Gastrocnemius medialis (tissue), 4 donors: Measurements from ENCODE around the gene SCN4B. TPM values are rescaled to one million over a fixed set of nuclear protein-coding genes. Genes with fewer than 3 reads are reported as not detected.

ENCODE experiments used
- ATAC-seq, 2 donors: fragments of 150-250 bp; one replicate each; pipeline ENCODE4 v1.9.1; 2016
- DNase-seq, 2 donors: peaks; one replicate each; pipeline ENCODE4 v3.0.0-alpha.2; 2019
- H3K27ac ChIP-seq, 4 donors: fragments of 200-600 bp; sonication (generic); 1 replicate in 1 of 4; 2 replicates in 3 of 4; pipeline ENCODE4 v1.5.1; 2016 to 2018; ENCODE audit warnings: mild to moderate bottlenecking in 2 of 4, moderate library complexity in 1 of 4
- H3K27me3 ChIP-seq, 3 donors: fragments of 200-600 bp; sonication (generic) in 2 of 3; 1 replicate in 1 of 3; 2 replicates in 2 of 3; pipeline versions ENCODE4 v1.5.1 to v1.6.0; 2016 to 2019; ENCODE audit warnings: mild to moderate bottlenecking in 1 of 3, moderate library complexity in 1 of 3
- H3K36me3 ChIP-seq, 2 donors: fragments of 200-600 bp; sonication (generic) in 1 of 2; one replicate each; pipeline ENCODE4 v1.5.1; 2017 to 2018
- H3K4me1 ChIP-seq, 2 donors: fragments of 200-600 bp; sonication (generic) in 1 of 2; one replicate each; pipeline ENCODE4 v1.5.1; 2016 to 2017; ENCODE audit warnings: mild to moderate bottlenecking in 2 of 2
- H3K4me3 ChIP-seq, 4 donors: fragments of 200-600 bp; sonication (generic) in 3 of 4; 1 replicate in 1 of 4; 2 replicates in 3 of 4; pipeline ENCODE4 v1.5.1; 2016 to 2019; ENCODE audit warnings: mild to moderate bottlenecking in 2 of 4
- H3K9me3 ChIP-seq, 3 donors: fragments of 200-600 bp; sonication (generic) in 2 of 3; 1 replicate in 1 of 3; 2 replicates in 2 of 3; pipeline ENCODE4 v1.5.1; 2016 to 2019
- POLR2A ChIP-seq, 2 donors: fragments of 450-650 bp; IDR thresholded peaks; one replicate each; pipeline ENCODE4 v1.6.1; 2017; ENCODE audit warnings: antibody characterized with exemption in 2 of 2, mild to moderate bottlenecking in 2 of 2, moderate library complexity in 2 of 2
- in situ Hi-C, 4 donors: fragments of 200-750 bp; cut with MboI; loops; one replicate each; pipeline versions ENCODE4 v1.15.0 to v1.8.0; 2017; ENCODE audit warnings: low sequenced_read_pairs in 4 of 4
- intact Hi-C: fragments of 100-400 bp; cut with DNase I; formaldehyde crosslinking; loops from one replicate; pipeline ENCODE4 v1.15.1; 2023; ENCODE audit warnings: low total_unique reads
- total RNA-seq, 4 donors: library from RNA; depleted of rRNA; stranded (reverse); fragments of >200 nt; gene quantifications; one replicate each; pipeline versions ENCODE4 v1.1.0 to v1.2.3, GENCODE V29; 2016
- TF ChIP-seq, protein P1 (sequence below), 5 experiments: fragments of 450-650 bp in 3 of 5; fragments of 200-600 bp in 2 of 5; sonication (generic) in 2 of 5; IDR thresholded peaks in 4 of 5; conservative IDR thresholded peaks in 1 of 5; 1 replicate in 4 of 5; 2 replicates in 1 of 5; pipeline ENCODE4 v1.5.1; 2016 to 2019; ENCODE audit warnings: antibody characterized with exemption in 5 of 5, mild to moderate bottlenecking in 3 of 5, moderate library complexity in 3 of 5

Gene SCN4B
- total RNA-seq, 4 donors from 2014 or later, result 3.5 to 16.3 (median 6.5) TPM

DNA sequence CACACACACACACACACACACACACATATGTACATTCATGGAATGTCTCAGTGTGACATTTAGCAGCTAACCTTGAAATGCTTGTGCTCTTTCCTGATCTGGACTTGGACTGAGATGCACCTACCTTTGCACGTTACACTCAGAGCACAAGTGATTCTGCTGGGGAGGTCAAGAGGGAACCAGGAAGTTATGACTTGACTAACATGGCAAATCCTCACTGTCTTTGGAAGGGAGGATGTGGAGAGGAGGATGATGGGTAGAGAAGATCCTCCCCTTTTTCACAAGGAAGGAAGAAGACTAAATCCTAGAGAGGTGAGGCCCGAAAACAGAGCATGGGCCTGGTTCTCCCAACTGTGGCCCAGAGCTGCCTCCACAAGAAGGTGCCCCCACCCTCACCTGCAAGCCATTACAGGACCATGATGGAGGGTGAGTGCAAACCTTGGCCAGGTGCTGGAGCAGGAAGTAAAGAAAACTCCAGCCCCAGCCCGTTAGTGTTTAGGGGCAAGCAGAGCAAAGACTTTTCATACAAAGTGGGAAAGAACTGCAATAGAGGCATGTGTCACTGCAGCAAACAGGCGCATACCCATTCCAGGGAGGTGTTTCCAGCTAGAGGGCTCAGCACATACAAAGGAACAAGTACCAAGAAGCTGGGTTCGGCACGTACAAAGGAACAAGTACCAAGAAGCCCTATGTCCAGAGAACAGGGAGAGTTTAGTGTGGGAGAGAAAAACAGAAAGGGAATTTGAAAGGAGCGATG, 26.4 kb downstream of the SCN4B start:
- in situ Hi-C loops (no loop called here), intact Hi-C loops (no loop called here)
- Histone ChIP-seq H3K27ac (no peak overlapping the region), H3K9me3 (no peaks in the 10 kb centered on the region), H3K4me3 (no peak overlapping the region), H3K4me1 (no peaks in the 10 kb centered on the region), H3K27me3 (no peaks in the 10 kb centered on the region), H3K36me3 (no peaks in the 10 kb centered on the region)
- ATAC-seq, result no peak
- no peak for DNase-seq
- TF ChIP-seq POLR2A (IDR thresholded peaks at IDR 0.05), result no peak

GRCh38 chr11:118124929-118125535, 27.6 kb downstream of the SCN4B start:
- Histone ChIP-seq H3K27me3 (no peaks in the 10 kb centered on the region), H3K4me1 (no peaks in the 10 kb centered on the region), H3K36me3 (no peaks in the 10 kb centered on the region), H3K27ac (no peak overlapping the region), H3K4me3 (no peak overlapping the region), H3K9me3 (no peaks in the 10 kb centered on the region)
- in situ Hi-C loops (no loop called here), intact Hi-C loops (no loop called here)
- ATAC-seq (no peak), DNase-seq (no peak)
- TF ChIP-seq, protein P1, sequence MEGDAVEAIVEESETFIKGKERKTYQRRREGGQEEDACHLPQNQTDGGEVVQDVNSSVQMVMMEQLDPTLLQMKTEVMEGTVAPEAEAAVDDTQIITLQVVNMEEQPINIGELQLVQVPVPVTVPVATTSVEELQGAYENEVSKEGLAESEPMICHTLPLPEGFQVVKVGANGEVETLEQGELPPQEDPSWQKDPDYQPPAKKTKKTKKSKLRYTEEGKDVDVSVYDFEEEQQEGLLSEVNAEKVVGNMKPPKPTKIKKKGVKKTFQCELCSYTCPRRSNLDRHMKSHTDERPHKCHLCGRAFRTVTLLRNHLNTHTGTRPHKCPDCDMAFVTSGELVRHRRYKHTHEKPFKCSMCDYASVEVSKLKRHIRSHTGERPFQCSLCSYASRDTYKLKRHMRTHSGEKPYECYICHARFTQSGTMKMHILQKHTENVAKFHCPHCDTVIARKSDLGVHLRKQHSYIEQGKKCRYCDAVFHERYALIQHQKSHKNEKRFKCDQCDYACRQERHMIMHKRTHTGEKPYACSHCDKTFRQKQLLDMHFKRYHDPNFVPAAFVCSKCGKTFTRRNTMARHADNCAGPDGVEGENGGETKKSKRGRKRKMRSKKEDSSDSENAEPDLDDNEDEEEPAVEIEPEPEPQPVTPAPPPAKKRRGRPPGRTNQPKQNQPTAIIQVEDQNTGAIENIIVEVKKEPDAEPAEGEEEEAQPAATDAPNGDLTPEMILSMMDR (IDR thresholded peaks at IDR 0.05 in 4 of 5, conservative IDR thresholded peaks at IDR 0.05 in 1 of 5), result no peak
- TF ChIP-seq POLR2A (IDR thresholded peaks at IDR 0.05), result no peak

- no peak overlapping the region for H3K27ac ChIP-seq
- no peaks in the 10 kb centered on the region for H3K36me3 ChIP-seq
- no peaks in the 10 kb centered on the region for H3K9me3 ChIP-seq
- no peak for ATAC-seq
- no peaks in the 10 kb centered on the region for H3K27me3 ChIP-seq
- no peak for DNase-seq
- H3K4me1 ChIP-seq, result no peaks in the 10 kb centered on the region
- no peak for TF ChIP-seq POLR2A (IDR thresholded peaks at IDR 0.05)
- TF ChIP-seq, protein P1 (IDR thresholded peaks at IDR 0.05 in 4 of 5, conservative IDR thresholded peaks at IDR 0.05 in 1 of 5), result no peak
- intact Hi-C loops, result no loop called here
- in situ Hi-C loops, result no loop called here
- no peak overlapping the region for H3K4me3 ChIP-seq
These were observed 31.8 kb downstream of the SCN4B start for GRCh38 chr11:118120793-118121192.

- H3K27me3 ChIP-seq, result no peaks in the 10 kb centered on the region
- no peak for TF ChIP-seq POLR2A (IDR thresholded peaks at IDR 0.05)
- TF ChIP-seq, protein P1 (IDR thresholded peaks at IDR 0.05 in 4 of 5, conservative IDR thresholded peaks at IDR 0.05 in 1 of 5), result no peak
- ATAC-seq, result no peak
- no peak overlapping the region for H3K4me3 ChIP-seq
- DNase-seq, result no peak
- no peaks in the 10 kb centered on the region for H3K36me3 ChIP-seq
- intact Hi-C loops, result no loop called here
- in situ Hi-C loops, result no loop called here
- no peaks in the 10 kb centered on the region for H3K4me1 ChIP-seq
- H3K9me3 ChIP-seq, result no peaks in the 10 kb centered on the region
- H3K27ac ChIP-seq, result peak overlapping the region in 1 of 4 donors; percentile 43
These were observed 34.6 kb downstream of the SCN4B start for GRCh38 chr11:118117790-118118601.

DNA sequence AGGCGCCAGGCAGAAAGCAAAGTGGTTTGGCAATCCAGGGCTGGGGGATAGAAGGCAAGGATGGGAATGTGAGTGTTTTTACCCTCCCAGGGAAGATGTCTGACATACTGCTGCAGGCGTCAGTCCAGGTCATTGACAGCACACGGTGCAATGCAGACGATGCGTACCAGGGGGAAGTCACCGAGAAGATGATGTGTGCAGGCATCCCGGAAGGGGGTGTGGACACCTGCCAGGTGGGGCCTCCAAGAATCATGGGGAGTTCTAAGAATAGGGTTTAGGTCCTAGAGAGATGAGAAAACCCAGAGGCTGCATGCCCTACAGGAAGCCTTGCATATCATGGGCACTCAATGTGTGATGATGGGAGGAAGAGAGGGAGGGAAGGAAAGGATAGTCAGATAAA, 37.6 kb downstream of the SCN4B start:
- Histone ChIP-seq H3K4me1 (peaks cover 0 to 7% of the 10 kb centered on the region in 2 donors), H3K36me3 (no peaks in the 10 kb centered on the region), H3K9me3 (no peaks in the 10 kb centered on the region), H3K4me3 (no peak overlapping the region), H3K27ac (no peak overlapping the region), H3K27me3 (no peaks in the 10 kb centered on the region)
- ATAC-seq (no peak), DNase-seq (no peak)
- intact Hi-C loops, result no loop called here
- no peak for TF ChIP-seq POLR2A (IDR thresholded peaks at IDR 0.05)
- TF ChIP-seq, protein P1 (IDR thresholded peaks at IDR 0.05 in 4 of 5, conservative IDR thresholded peaks at IDR 0.05 in 1 of 5), result no peak
- in situ Hi-C loops, result no loop called here
